ENCODE results near the gene CCND1.
A peak's percentile ranks its signal among the peaks of the same experiment; 100 is the strongest.

The CCND1 gene

DNA sequence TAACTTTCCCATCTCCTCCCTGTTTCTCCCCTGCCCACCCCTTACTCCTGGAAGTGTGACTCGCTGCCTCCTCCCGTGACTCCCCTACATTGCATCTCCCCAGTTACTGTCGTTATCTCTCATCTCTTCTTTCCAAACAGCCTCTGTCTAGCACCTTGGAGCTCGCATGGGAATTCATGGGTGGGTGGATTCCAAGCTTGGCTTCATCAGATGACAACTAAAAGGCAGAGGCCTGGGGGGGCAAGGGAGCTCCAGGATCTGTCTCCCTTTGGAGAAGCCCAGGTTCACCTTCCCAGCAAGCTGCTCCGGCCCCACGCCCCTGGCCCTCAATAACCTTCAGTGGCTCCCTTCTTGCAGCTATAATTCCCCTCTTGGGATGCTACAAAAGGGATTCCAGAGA lies 6.9 kb upstream of the CCND1 start:
- no peak for DNase-seq (ENCODE audit: low spot score)
- no peak for TF ChIP-seq CTCF (IDR thresholded peaks at IDR 0.05; ENCODE audit: extremely low read depth, missing control alignments)

- DNase-seq (ENCODE audit: low spot score): no peak
- TF ChIP-seq CTCF (IDR thresholded peaks at IDR 0.05; ENCODE audit: extremely low read depth, missing control alignments): no peak
Measured at GRCh38 chr11:69634590-69634989, 6.4 kb upstream of the CCND1 start.

- DNase-seq (ENCODE audit: low spot score): no peak
- no peak for TF ChIP-seq CTCF (IDR thresholded peaks at IDR 0.05; ENCODE audit: extremely low read depth, missing control alignments)
Measured at GRCh38 chr11:69635195-69635594, 5.8 kb upstream of the CCND1 start.

- TF ChIP-seq CTCF (IDR thresholded peaks at IDR 0.05; ENCODE audit: extremely low read depth, missing control alignments): no peak
- DNase-seq (ENCODE audit: low spot score): peak; percentile 18
Measured at GRCh38 chr11:69635804-69636511, 5.0 kb upstream of the CCND1 start.

DNA sequence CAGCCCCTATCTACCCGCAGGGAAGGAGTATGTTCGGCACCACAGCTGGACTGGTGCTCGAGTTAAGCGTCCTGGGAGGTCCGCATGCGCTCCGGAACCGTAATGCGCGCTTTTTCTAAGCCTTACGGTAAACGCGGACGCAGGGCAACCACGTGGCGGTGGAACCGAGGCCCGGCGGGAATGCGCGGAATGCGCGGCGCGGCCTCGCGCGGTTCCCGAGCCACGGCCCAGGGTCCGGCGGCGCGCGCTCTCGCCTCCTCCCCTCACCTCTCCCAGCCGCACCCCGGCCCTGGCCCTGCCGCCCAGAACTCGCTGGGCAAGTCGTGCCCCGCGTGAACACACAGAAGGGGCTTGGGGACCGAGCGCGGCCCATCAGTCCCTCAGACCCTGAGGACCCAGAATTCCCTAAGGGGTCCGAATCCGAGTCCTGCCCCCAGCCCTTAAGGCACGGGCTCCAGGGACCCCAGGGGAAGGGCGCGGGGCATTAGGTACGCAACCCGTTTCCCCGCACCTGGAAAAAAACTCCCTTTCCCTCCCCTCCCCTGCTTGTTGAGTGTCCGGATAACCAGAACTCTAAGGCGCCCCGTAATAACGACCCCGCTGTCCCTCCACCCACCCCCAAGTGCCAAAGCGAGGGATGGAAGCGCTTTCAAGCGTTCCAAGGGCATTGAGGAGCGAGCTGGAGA lies 4.3 kb upstream of the CCND1 start:
- DNase-seq (ENCODE audit: low spot score): peak; percentile 33
- TF ChIP-seq CTCF (IDR thresholded peaks at IDR 0.05; ENCODE audit: extremely low read depth, missing control alignments): no peak

DNA sequence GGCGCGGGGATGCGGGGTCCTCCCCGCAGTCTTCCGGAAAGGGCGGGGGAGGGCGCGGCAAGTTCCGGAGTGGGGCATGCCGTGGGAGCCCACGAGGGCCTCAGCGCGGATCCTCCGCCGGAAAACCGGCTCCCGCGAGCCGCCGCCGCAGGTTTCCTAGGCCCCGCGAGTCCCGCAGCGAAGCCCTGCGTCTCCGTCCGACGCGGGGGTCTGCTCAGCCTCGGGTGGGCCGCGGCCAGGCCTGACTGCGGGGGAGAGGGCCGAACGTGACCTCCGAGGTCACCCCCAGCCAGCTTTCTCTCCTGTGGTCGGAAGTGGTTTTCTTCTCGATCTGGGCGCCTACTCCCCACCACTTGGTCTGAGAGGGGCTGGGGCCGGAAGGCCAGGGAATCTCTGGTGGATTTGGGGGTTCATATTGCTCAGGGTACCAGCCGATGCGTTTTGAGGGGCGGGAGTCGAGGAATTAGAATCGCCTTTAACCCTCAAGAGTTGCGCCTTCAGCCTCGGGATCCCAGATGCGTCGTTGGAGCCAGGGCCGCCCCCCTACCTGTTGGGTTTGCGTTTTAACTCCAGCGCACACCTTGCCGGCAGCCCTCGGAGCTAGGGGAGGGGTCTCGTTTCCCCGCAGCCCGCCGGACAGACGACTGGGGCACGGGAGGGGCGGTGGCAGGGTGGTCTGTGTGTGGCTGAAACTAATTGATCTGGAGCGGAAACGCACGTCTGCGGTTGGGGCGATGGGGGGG lies 3.6 kb upstream of the CCND1 start:
- no peak for TF ChIP-seq CTCF (IDR thresholded peaks at IDR 0.05; ENCODE audit: extremely low read depth, missing control alignments)
- peak; percentile 42 for DNase-seq (ENCODE audit: low spot score)
